ENCODE data around the gene GNLY. TPM values are rescaled to one million over a fixed set of nuclear protein-coding genes. Genes with fewer than 3 reads are reported as not detected.

The GNLY gene
- total and polyA plus RNA-seq, 2 of the 4 experiments (the other 2 are of a cell fraction), result not detected

DNA sequence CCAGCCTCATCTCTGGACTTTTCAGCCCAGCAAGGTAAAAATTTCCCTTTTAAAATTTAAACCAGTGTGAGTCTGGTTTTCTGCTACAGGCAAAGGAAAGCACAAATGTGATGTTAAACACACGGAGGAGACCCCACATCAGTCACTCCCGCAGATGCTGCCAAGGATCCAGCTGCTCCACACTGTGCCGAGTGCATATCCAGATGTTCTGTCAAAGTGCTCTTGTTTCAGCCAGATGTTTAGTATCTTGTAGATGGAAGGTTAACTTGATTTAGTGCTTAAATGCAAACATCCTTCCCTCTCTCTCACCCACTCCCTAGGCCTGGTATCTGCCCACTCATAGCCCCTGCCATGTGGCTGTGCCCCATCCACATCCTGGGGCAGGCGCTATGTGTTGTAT is 43.8 kb downstream of the GNLY start:
- ChIA-PET CTCF (no interaction called here), POLR2A (ENCODE audit: unreplicated experiment) (no interaction called here)
- intact Hi-C loops (cut with micrococcal nuclease) (no loop called here), dilution Hi-C loops (cut with HindIII; ENCODE audit: low sequenced_read_pairs, unreplicated experiment) (no loop called here), in situ Hi-C loops (cut with MboI; ENCODE audit: low sequenced_read_pairs) (loop anchor here (5.0 kb wide), 1 partner anchor 74 kb away; no protein-coding TSS in a partner anchor)
- Histone ChIP-seq H2BK5ac (ENCODE audit: low read depth, low read length, poor library complexity, severe bottlenecking) (no peak overlapping the region), H3K9ac (ENCODE audit: low read depth, low read length) (no peak overlapping the region), H4K91ac (ENCODE audit: insufficient read depth, low read depth, low read length) (peak overlapping the region; percentile 2; the same call in 1 of the 2 replicates), H2BK20ac (ENCODE audit: low read depth, low read length) (peak overlapping the region; percentile 37; the same call in 1 of the 2 replicates), H3K9me3 (ENCODE audit: control insufficient read depth, insufficient read depth, low read length) (no peaks in the 10 kb centered on the region), H2BK120ac (ENCODE audit: low read depth, low read length) (peak overlapping the region; percentile 28), H3K56ac (ENCODE audit: extremely low read depth, insufficient read depth, low read length) (0 out of 2 replicates have a peak overlapping the region, but pooled peaks have one; percentile 14), H3K23ac (ENCODE audit: low read depth, low read length) (no peak overlapping the region), H3K4me2 (ENCODE audit: low read depth, low read length) (no peak overlapping the region), H3K27me3 (ENCODE audit: control insufficient read depth, insufficient read depth, low read length) (no peaks in the 10 kb centered on the region), H4K8ac (ENCODE audit: low read depth in 2 of 2, low read length in 2 of 2) (peak overlapping the region; percentile 16 to 52; a peak in 2 of 4 replicates), H4K5ac (ENCODE audit: low read depth, low read length) (no peak overlapping the region; the same call in 1 of the 2 replicates), H3K27ac (ENCODE audit: insufficient read depth, low read length) (peak overlapping the region; percentile 4; the same call in 1 of the 2 replicates), H3K79me1 (ENCODE audit: low read depth in 1 of 2, low read length in 2 of 2) (no peaks in the 10 kb centered on the region), H2AK5ac (ENCODE audit: low read depth, low read length) (peak overlapping the region; percentile 82; the same call in 1 of the 2 replicates), H3K18ac (ENCODE audit: low read depth, low read length) (no peak overlapping the region; the same call in 1 of the 2 replicates), H3K4ac (ENCODE audit: low read depth, low read length) (peak overlapping the region; percentile 58; the same call in 1 of the 2 replicates), H2AFZ (replicated peaks; ENCODE audit: low read length, poor library complexity) (no peak overlapping the region), H3K14ac (replicated peaks; ENCODE audit: low read depth, low read length) (no peak overlapping the region), H2BK15ac (ENCODE audit: low read depth, low read length) (peak overlapping the region; percentile 70; the same call in 2 of the 3 replicates), H3K4me3 (ENCODE audit: insufficient read depth, low read depth, low read length) (no peak overlapping the region), H3K4me1 (ENCODE audit: control insufficient read depth, insufficient read depth, low read length) (peaks cover 23% of the 10 kb centered on the region), H3K36me3 (ENCODE audit: control insufficient read depth, insufficient read depth, low read length) (no peaks in the 10 kb centered on the region), H4K20me1 (ENCODE audit: insufficient read depth, low read length) (peaks cover 8% of the 10 kb centered on the region), H2AK9ac (replicated peaks; ENCODE audit: low read depth, low read length, poor library complexity) (no peak overlapping the region), H3K9me1 (ENCODE audit: insufficient read depth, low read length) (peaks cover 10% of the 10 kb centered on the region)
- no peak for DNase-seq
- 100% methylated on average over 1 of the region's 4 CpGs; no CpG with 5 or more reads in 1 of the 2 experiments for WGBS, 2 experiments (ENCODE audit: extremely low coverage in 2 of 2, insufficient read length in 1 of 2)
- no TSS peak for BruUV-seq (replicated peaks)
- TF ChIP-seq, protein P1, sequence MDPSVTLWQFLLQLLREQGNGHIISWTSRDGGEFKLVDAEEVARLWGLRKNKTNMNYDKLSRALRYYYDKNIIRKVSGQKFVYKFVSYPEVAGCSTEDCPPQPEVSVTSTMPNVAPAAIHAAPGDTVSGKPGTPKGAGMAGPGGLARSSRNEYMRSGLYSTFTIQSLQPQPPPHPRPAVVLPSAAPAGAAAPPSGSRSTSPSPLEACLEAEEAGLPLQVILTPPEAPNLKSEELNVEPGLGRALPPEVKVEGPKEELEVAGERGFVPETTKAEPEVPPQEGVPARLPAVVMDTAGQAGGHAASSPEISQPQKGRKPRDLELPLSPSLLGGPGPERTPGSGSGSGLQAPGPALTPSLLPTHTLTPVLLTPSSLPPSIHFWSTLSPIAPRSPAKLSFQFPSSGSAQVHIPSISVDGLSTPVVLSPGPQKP (IDR thresholded peaks at IDR 0.05; ENCODE audit: borderline replicate concordance, low read depth, low read length), result no peak
- no peak for TF ChIP-seq BHLHE40 (IDR thresholded peaks at IDR 0.05; ENCODE audit: low read depth, low read length)
- TF ChIP-seq RFX5 (IDR thresholded peaks at IDR 0.05; ENCODE audit: low read depth, low read length), result no peak
- no peak for TF ChIP-seq CEBPB (IDR thresholded peaks at IDR 0.05; ENCODE audit: low read depth, low read length)
- no peak for TF ChIP-seq SMC3 (IDR thresholded peaks at IDR 0.05; ENCODE audit: low read depth, low read length)
- no peak for TF ChIP-seq RCOR1 (IDR thresholded peaks at IDR 0.05; ENCODE audit: insufficient replicate concordance, low read length)
- no peak for ATAC-seq (ENCODE audit: low read depth)

Data from IMR-90 (cell line).